Skeletal muscle tissue (tissue), 4 donors: Measurements from ENCODE around the gene ZNF20. TPM values are rescaled to one million over a fixed set of nuclear protein-coding genes. Genes with fewer than 3 reads are reported as not detected.

Source experiments
- H3K27ac ChIP-seq: one replicate; pipeline ENCODE4 v1.7.0; 2013; ENCODE audit warnings: mild to moderate bottlenecking, low read depth, low read length, inconsistent platforms
- H3K27me3 ChIP-seq, 3 donors: one replicate each; pipeline ENCODE4 v1.7.0; 2013; ENCODE audit warnings: low read length in 3 of 3; ENCODE audit not compliant: control insufficient read depth in 3 of 3, insufficient read depth in 3 of 3
- H3K36me3 ChIP-seq, 3 donors: one replicate each; pipeline ENCODE4 v1.7.0; 2013; ENCODE audit warnings: low read length in 3 of 3; ENCODE audit not compliant: control insufficient read depth in 3 of 3, insufficient read depth in 3 of 3
- H3K4me1 ChIP-seq, 3 donors: one replicate each; pipeline ENCODE4 v1.7.0; 2013; ENCODE audit warnings: low read length in 3 of 3, mild to moderate bottlenecking in 3 of 3; ENCODE audit not compliant: control insufficient read depth in 3 of 3, insufficient read depth in 3 of 3
- H3K4me3 ChIP-seq, 3 donors: one replicate each; pipeline ENCODE4 v1.7.0; 2013; ENCODE audit warnings: low read length in 3 of 3
- H3K9ac ChIP-seq, 3 donors: one replicate each; pipeline ENCODE4 v1.7.0; 2013; ENCODE audit warnings: low read length in 3 of 3, mild to moderate bottlenecking in 3 of 3, moderate library complexity in 2 of 3, low read depth in 1 of 3
- H3K9me3 ChIP-seq, 3 donors: one replicate each; pipeline ENCODE4 v1.7.0; 2013; ENCODE audit warnings: low read length in 3 of 3; ENCODE audit not compliant: control insufficient read depth in 3 of 3
- total RNA-seq: library from RNA; depleted of rRNA; stranded (reverse); fragments of >200 nt; gene quantifications from one replicate; pipeline ENCODE4 v1.2.3, GENCODE V29; 2014
- donor health status: Osteomylitis.

ZNF20 gene
- total RNA-seq, 1 donor from 2014 or later, result 2.1 TPM

DNA sequence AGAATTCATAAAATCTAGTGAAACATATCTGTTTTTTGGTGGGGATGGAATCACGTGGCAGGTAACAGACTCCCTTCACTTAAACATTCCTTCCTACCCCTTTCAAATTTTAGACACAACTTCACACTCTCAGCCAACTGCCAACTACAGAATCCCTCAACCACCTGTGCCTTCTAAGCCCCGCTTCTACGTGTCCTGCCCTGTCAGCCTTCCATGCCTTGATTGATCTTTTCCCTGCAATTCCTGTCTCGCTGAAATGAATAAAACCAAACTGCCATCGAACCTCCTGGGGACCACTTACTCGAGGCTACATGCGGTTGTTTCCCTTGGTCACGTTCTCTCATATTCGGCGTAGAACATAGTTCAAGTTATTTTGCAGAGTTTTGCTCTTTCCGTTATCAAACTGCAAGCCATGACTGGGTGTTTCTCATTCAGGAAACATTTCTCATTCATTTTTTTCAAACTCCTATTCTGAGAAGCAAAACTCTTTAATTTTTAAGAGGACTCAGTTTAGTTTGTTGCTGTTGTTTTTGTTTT lies 15.2 kb upstream of the ZNF20 start:
- Histone ChIP-seq H3K4me1 (peaks cover 3 to 5% (median 4%) of the 10 kb centered on the region in 3 donors), H3K4me3 (peak overlapping the region; percentile 40 to 84 (median 81)), H3K9ac (peak overlapping the region; percentile 57 to 80 (median 65)), H3K9me3 (no peaks in the 10 kb centered on the region), H3K27ac (no peak overlapping the region), H3K36me3 (no peaks in the 10 kb centered on the region), H3K27me3 (peaks cover 0 to 11% (median 8%) of the 10 kb centered on the region in 3 donors)

DNA sequence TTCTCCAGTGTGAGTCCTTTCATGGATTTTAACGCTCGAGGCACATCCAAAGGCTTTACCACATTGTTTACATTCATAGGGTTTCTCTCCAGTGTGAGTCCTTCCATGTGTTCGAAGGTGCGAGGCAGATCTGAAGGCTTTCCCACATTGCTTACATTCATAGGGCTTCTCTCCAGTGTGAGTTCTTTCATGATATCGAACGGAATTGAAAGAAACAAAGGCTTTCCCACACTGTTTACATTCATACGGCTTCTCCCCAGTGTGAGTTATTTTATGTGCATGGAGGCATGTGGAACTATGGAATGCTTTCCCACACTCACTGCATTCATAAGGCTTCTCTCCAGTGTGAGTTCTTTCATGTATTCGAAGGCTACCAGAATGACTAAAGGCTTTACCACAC lies 5.2 kb upstream of the ZNF20 start:
- H3K4me1 ChIP-seq, result peaks cover 7 to 10% (median 8%) of the 10 kb centered on the region in 3 donors
- no peak overlapping the region for H3K9ac ChIP-seq
- H3K36me3 ChIP-seq, result peaks cover 8 to 18% (median 12%) of the 10 kb centered on the region in 3 donors
- H3K9me3 ChIP-seq, result peaks cover 0 to 2% (median 0%) of the 10 kb centered on the region in 3 donors
- H3K27me3 ChIP-seq, result no peaks in the 10 kb centered on the region
- no peak overlapping the region for H3K27ac ChIP-seq
- no peak overlapping the region for H3K4me3 ChIP-seq

DNA sequence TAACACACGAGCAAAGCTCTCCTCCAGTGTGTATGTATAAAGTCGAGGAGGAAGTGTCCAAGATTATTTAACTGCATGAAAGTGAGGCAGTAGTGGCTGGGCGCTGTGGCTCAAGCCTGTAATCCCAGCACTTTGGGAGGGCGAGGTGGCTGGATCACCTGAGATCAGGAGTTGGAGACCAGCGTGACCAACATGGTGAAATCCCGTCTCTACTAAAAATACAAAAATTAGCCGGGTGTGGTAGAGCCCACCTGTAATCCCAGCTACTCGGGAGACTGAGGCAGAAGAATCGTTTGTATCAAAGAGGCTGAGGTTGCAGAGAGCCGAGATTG lies 1.2 kb upstream of the ZNF20 start:
- H3K4me3 ChIP-seq, result no peak overlapping the region

DNA sequence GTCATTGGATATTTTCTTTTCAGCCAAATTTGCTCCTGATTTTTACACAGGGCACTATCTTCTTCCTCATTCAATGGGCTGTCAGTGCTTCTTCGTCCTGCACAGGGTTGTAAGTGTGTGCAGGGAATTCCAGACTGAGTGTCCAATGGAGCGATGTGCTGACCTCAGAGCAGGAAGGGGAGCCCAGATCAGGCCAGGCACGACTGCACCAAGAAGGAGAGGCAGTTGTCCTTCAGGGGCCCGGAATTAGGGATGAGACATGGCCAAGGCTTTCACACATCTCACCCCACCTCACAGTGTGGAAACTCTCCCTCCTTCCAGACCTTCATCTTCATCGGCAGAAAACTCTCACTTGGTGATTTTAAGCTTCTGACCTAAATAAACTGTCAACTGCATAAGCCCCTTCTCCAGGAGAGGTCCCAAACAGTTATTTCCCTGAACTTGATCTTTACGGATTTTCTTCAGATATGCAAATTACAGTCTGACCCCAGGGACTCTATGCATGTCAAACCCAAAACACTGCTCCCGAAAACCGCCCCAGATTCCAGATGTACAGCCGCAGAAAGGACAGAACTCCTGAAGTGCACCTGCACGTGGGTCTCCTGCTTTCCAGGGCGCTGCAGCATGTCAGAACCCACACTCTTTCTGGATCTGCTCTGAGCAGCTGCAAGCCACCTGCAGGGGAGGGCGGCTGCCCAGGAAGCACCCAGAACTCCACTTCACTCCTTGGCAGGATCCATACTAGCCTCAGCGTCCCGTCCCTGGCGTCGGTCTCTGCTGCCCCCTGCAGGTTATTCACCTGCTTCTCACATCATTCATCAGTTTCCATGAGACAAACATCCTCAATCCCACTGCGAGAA lies 625 bp upstream of the ZNF20 start:
- peaks cover 0 to 2% (median 0%) of the 10 kb centered on the region in 3 donors for H3K9me3 ChIP-seq
- no peak overlapping the region for H3K27ac ChIP-seq
- H3K9ac ChIP-seq, result peak overlapping the region in 2 of 3 donors; percentile 70 to 87

More for the DNA sequence above, 1.2 kb upstream of the ZNF20 start:
- Histone ChIP-seq H3K9ac (no peak overlapping the region), H3K9me3 (peaks cover 0 to 2% (median 0%) of the 10 kb centered on the region in 3 donors), H3K27ac (no peak overlapping the region), H3K36me3 (peaks cover 10 to 20% (median 12%) of the 10 kb centered on the region in 3 donors), H3K27me3 (no peaks in the 10 kb centered on the region), H3K4me1 (peaks cover 9 to 17% (median 14%) of the 10 kb centered on the region in 3 donors)

DNA sequence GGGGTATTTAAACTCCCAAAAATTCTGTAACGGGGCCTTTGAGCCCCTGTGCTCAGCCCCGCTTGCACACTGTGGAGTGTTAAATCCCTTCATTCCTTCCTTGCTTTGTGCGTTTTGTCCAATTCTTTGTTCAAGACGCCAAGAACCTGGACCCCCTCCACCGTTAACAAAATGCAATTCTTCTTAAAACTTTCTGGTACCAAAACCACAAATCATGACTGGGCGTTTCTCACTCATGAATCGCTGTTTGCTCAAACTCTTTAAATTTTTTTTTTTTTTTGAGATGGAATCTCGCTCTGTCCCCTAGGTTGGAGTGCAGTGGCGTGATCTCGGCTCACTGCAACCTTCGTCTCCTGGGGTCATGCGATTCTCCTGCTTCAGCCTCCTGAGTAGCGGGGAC lies 881 bp downstream of the ZNF20 start:
- H3K4me3 ChIP-seq, result peak overlapping the region; percentile 83 to 90 (median 87)
- peaks cover 5 to 17% (median 11%) of the 10 kb centered on the region in 3 donors for H3K36me3 ChIP-seq
- no peaks in the 10 kb centered on the region for H3K27me3 ChIP-seq
- H3K4me1 ChIP-seq, result peaks cover 9 to 17% (median 14%) of the 10 kb centered on the region in 3 donors
- H3K9me3 ChIP-seq, result no peaks in the 10 kb centered on the region
- H3K27ac ChIP-seq, result no peak overlapping the region
- H3K9ac ChIP-seq, result peak overlapping the region; percentile 2 to 91 (median 87)

More for the DNA sequence above, 625 bp upstream of the ZNF20 start:
- no peaks in the 10 kb centered on the region for H3K27me3 ChIP-seq
- H3K36me3 ChIP-seq, result peaks cover 7 to 16% (median 11%) of the 10 kb centered on the region in 3 donors
- peak overlapping the region; percentile 83 to 90 (median 87) for H3K4me3 ChIP-seq
- peaks cover 9 to 17% (median 14%) of the 10 kb centered on the region in 3 donors for H3K4me1 ChIP-seq

DNA sequence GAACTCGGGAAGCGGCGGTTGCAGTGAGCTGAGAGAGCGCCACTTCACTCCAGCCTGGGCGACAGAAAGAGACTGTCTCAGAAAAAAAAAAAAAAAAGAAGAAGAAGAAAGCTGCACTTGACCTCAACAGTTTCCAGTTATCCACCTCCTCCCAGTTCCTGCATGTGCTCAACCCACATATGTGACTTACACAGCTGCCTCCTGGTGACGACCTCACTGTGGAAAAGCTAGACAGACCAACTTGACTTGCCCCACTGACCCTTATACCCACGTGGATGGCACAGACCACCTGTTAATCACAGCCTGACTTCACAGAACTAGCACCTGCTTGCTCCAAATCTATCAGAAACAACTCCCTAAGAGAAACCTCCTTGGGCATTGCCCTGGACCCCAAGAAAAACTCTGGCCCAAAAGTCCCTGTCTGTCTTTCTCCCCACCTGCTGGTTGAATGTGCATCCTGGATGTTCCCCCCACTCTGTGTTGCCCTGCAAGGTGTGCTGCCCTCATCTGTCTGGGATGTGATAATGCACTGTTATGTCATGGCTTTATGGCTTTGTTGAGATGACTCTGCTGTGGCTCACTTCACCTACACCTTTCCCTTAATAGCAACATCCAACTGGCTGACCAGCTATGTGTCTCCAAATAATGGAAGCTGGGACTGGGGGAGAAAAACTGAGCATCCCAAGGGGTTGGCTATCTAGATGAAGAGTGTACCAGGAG lies 2.8 kb downstream of the ZNF20 start:
- H3K36me3 ChIP-seq, result peaks cover 22 to 35% (median 29%) of the 10 kb centered on the region in 3 donors
- peaks cover 9 to 17% (median 14%) of the 10 kb centered on the region in 3 donors for H3K4me1 ChIP-seq
- H3K4me3 ChIP-seq, result no peak overlapping the region
- peaks cover 6 to 14% (median 10%) of the 10 kb centered on the region in 3 donors for H3K9me3 ChIP-seq
- no peak overlapping the region for H3K9ac ChIP-seq
- H3K27ac ChIP-seq, result no peak overlapping the region
- H3K27me3 ChIP-seq, result no peaks in the 10 kb centered on the region

DNA sequence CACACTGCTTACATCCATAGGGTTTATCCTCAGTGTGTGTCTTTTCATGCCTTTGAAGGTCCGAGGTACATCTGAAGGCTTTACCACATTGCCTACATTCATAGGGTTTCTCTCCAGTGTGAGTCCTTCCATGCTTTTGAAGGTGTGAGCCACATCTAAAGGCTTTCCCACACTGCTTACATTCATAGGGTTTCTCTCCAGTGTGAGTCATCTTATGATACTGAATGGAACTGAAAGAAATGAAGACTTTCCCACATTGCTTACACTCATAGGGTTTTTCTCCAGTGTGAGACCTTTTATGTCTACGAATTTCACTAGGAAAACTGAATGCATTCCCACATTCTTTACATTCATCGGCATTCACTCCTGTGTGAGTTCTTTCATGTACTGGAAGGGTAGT lies 7.1 kb downstream of the ZNF20 start:
- Histone ChIP-seq H3K36me3 (peaks cover 26 to 43% (median 34%) of the 10 kb centered on the region in 3 donors), H3K9me3 (peaks cover 6 to 16% (median 12%) of the 10 kb centered on the region in 3 donors), H3K4me1 (no peaks in the 10 kb centered on the region)

DNA sequence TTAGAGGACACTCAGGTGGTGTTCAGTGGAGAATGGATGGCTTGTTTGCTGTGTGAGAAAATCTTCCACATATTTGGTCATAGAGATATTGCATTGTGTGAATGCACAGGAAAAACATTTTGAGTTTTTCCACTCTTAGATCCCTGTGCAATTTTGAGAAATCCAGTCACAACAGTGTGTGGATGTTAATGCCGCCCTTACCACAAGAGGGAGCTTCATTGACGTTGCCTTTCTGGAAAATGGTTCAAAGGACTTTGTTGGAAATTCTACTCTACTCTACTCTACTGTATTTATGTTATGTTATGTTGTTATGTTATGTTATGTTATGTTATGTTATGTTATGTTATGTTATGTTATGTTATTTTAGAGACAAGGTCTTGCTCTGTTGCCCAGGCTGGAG lies 13.4 kb downstream of the ZNF20 start:
- Histone ChIP-seq H3K9ac (no peak overlapping the region), H3K4me3 (no peak overlapping the region), H3K4me1 (no peaks in the 10 kb centered on the region), H3K27ac (no peak overlapping the region), H3K9me3 (no peaks in the 10 kb centered on the region), H3K27me3 (no peaks in the 10 kb centered on the region), H3K36me3 (peaks cover 0 to under 1% (median 0%) of the 10 kb centered on the region in 3 donors)

More for the DNA sequence above, 7.1 kb downstream of the ZNF20 start:
- Histone ChIP-seq H3K27ac (no peak overlapping the region), H3K27me3 (no peaks in the 10 kb centered on the region), H3K9ac (no peak overlapping the region), H3K4me3 (no peak overlapping the region)

DNA sequence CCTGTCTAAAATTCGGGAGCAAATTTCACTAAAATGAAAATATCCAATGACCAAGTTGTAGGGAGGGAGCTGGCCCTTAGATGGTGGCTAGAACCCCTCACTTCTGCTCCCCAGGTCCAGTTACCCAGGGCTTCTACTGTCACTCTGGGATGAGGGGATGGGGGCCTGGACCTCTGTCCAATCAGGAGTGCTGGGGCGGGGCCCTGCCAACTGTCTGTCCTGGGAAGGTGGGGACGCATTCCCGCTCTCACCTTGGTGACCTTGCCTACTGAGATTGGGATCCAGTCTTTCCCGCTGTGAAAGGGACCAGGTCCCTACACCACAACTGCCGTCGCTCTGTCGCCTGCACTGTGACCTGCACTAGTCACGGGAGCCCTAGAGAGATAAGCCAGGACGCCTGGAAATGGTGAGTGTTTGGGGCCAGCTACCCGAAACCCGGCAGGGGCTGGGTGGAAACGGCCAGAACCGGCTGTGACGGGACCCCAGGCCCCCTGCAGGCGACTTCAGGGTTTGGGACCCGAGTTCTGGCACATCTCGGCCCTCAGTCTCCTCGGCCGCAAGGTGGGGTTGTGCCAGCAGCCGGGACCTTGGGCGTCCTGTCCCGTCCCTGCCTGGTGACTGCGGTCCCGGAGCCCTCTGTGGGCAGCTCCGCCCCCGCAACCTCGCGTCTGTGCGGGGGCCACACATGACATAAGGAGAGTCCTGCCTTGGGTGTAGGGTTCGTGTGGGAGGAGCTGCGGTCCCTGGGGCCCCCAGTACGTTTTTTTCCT lies 22.8 kb downstream of the ZNF20 start:
- Histone ChIP-seq H3K4me1 (no peaks in the 10 kb centered on the region), H3K9me3 (peaks cover 2 to 4% (median 4%) of the 10 kb centered on the region in 3 donors), H3K27ac (no peak overlapping the region), H3K9ac (no peak overlapping the region), H3K4me3 (no peak overlapping the region), H3K27me3 (no peaks in the 10 kb centered on the region), H3K36me3 (peaks cover 3 to 5% (median 4%) of the 10 kb centered on the region in 3 donors)
